Muscle layer of colon (tissue), 2 donors: Measurements from ENCODE around the gene UPF3A.

Experiments
- H3K27ac ChIP-seq: one replicate; pipeline ENCODE4 v1.7.0; 2013; ENCODE audit warnings: low read depth, mild to moderate bottlenecking, low read length, moderate library complexity
- H3K27me3 ChIP-seq, 2 donors: one replicate each; pipeline ENCODE4 v1.7.0; 2013; ENCODE audit warnings: low read length in 2 of 2, mild to moderate bottlenecking in 2 of 2; ENCODE audit not compliant: insufficient read depth in 2 of 2, control insufficient read depth in 1 of 2
- H3K36me3 ChIP-seq: one replicate; pipeline ENCODE4 v1.7.0; 2013; ENCODE audit warnings: mild to moderate bottlenecking, low read length; ENCODE audit not compliant: insufficient read depth
- H3K4me1 ChIP-seq: one replicate; pipeline ENCODE4 v1.7.0; 2013; ENCODE audit warnings: mild to moderate bottlenecking, low read length; ENCODE audit not compliant: insufficient read depth
- H3K4me3 ChIP-seq, 2 donors: one replicate each; pipeline ENCODE4 v1.7.0; 2013; ENCODE audit warnings: low read length in 2 of 2, low read depth in 1 of 2, mild to moderate bottlenecking in 1 of 2, moderate library complexity in 1 of 2
- H3K9ac ChIP-seq: one replicate; pipeline ENCODE4 v1.7.0; 2013; ENCODE audit warnings: low read length
- H3K9me3 ChIP-seq: one replicate; pipeline ENCODE4 v1.7.0; 2013; ENCODE audit warnings: mild to moderate bottlenecking, low read length
- donor health status: abdominal sarcoma.
- donor health status: Adenocarcinoma of cecum.

UPF3A gene

GRCh38 chr13:114310956-114311355 is 29.6 kb downstream of the UPF3A start:
- no peaks in the 10 kb centered on the region for H3K27me3 ChIP-seq

GRCh38 chr13:114311387-114311786 is 30.0 kb downstream of the UPF3A start:
- Histone ChIP-seq H3K27ac (no peak overlapping the region), H3K4me1 (peaks cover 26% of the 10 kb centered on the region), H3K36me3 (peaks cover 12% of the 10 kb centered on the region), H3K9me3 (no peaks in the 10 kb centered on the region), H3K4me3 (no peak overlapping the region), H3K9ac (no peak overlapping the region), H3K27me3 (no peaks in the 10 kb centered on the region)

More at GRCh38 chr13:114310956-114311355, 29.6 kb downstream of the UPF3A start:
- H3K36me3 ChIP-seq, result peaks cover 14% of the 10 kb centered on the region
- H3K27ac ChIP-seq, result no peak overlapping the region
- peaks cover 24% of the 10 kb centered on the region for H3K4me1 ChIP-seq
- H3K9ac ChIP-seq, result no peak overlapping the region
- no peaks in the 10 kb centered on the region for H3K9me3 ChIP-seq
- no peak overlapping the region for H3K4me3 ChIP-seq

- no peak overlapping the region for H3K27ac ChIP-seq
- no peak overlapping the region for H3K9ac ChIP-seq
- H3K9me3 ChIP-seq, result no peaks in the 10 kb centered on the region
- H3K4me3 ChIP-seq, result no peak overlapping the region
- H3K27me3 ChIP-seq, result no peaks in the 10 kb centered on the region
- H3K36me3 ChIP-seq, result peaks cover 7% of the 10 kb centered on the region
- H3K4me1 ChIP-seq, result peaks cover 30% of the 10 kb centered on the region
These were observed 30.5 kb downstream of the UPF3A start for GRCh38 chr13:114311908-114312307.

GRCh38 chr13:114313061-114313860 is 31.9 kb downstream of the UPF3A start:
- Histone ChIP-seq H3K27ac (peak overlapping the region; percentile 94), H3K4me3 (peak overlapping the region; percentile 84), H3K36me3 (no peaks in the 10 kb centered on the region), H3K9ac (peak overlapping the region; percentile 87), H3K4me1 (peaks cover 32% of the 10 kb centered on the region), H3K27me3 (no peaks in the 10 kb centered on the region), H3K9me3 (no peaks in the 10 kb centered on the region)

GRCh38 chr13:114314074-114314912 is 32.9 kb downstream of the UPF3A start, which contains the start of gene CHAMP1:
Gene CHAMP1, plus strand, starts transcription at chr13:114314503. Its CDS starts 9,340 bp downstream, at chr13:114323843.
- Histone ChIP-seq H3K9ac (peak within 1 kb of the TSS; percentile 87), H3K27ac (peak within 1 kb of the TSS; percentile 94), H3K4me1 (peaks cover 40% of the 10 kb centered on the region), H3K36me3 (no peaks in the 10 kb centered on the region), H3K9me3 (no peaks in the 10 kb centered on the region), H3K27me3 (no peaks in the 10 kb centered on the region), H3K4me3 (peak within 1 kb of the TSS; percentile 84)

GRCh38 chr13:114315074-114315785 is 33.8 kb downstream of the UPF3A start:
- Histone ChIP-seq H3K9ac (peak overlapping the region; percentile 80), H3K9me3 (no peaks in the 10 kb centered on the region), H3K4me1 (peaks cover 50% of the 10 kb centered on the region), H3K27me3 (no peaks in the 10 kb centered on the region), H3K4me3 (peak overlapping the region; percentile 84), H3K36me3 (no peaks in the 10 kb centered on the region), H3K27ac (peak overlapping the region; percentile 93)

- Histone ChIP-seq H3K4me1 (peaks cover 41% of the 10 kb centered on the region), H3K27ac (no peak overlapping the region)
These were observed 37.2 kb downstream of the UPF3A start for GRCh38 chr13:114318624-114319023.

GRCh38 chr13:114319441-114319913 is 38.1 kb downstream of the UPF3A start:
- Histone ChIP-seq H3K9ac (peak overlapping the region; percentile 5), H3K27me3 (no peaks in the 10 kb centered on the region), H3K27ac (no peak overlapping the region), H3K4me1 (peaks cover 38% of the 10 kb centered on the region), H3K4me3 (peak overlapping the region in 1 of 2 donors; percentile 26), H3K9me3 (no peaks in the 10 kb centered on the region), H3K36me3 (peaks cover 30% of the 10 kb centered on the region)

More at GRCh38 chr13:114318624-114319023, 37.2 kb downstream of the UPF3A start:
- Histone ChIP-seq H3K9me3 (no peaks in the 10 kb centered on the region), H3K36me3 (peaks cover 21% of the 10 kb centered on the region), H3K27me3 (no peaks in the 10 kb centered on the region), H3K4me3 (no peak overlapping the region), H3K9ac (no peak overlapping the region)

GRCh38 chr13:114320065-114320464 is 38.7 kb downstream of the UPF3A start:
- peaks cover 35% of the 10 kb centered on the region for H3K36me3 ChIP-seq
- peak overlapping the region in 1 of 2 donors; percentile 26 for H3K4me3 ChIP-seq
- H3K27ac ChIP-seq, result no peak overlapping the region
- peaks cover 36% of the 10 kb centered on the region for H3K4me1 ChIP-seq
- no peaks in the 10 kb centered on the region for H3K27me3 ChIP-seq
- H3K9ac ChIP-seq, result no peak overlapping the region
- H3K9me3 ChIP-seq, result no peaks in the 10 kb centered on the region

- Histone ChIP-seq H3K9me3 (no peaks in the 10 kb centered on the region), H3K4me3 (no peak overlapping the region), H3K4me1 (peaks cover 27% of the 10 kb centered on the region), H3K27ac (no peak overlapping the region), H3K27me3 (no peaks in the 10 kb centered on the region), H3K9ac (no peak overlapping the region), H3K36me3 (peaks cover 38% of the 10 kb centered on the region)
These were observed 39.9 kb downstream of the UPF3A start for GRCh38 chr13:114321256-114321655.

- no peak overlapping the region for H3K9ac ChIP-seq
- H3K4me3 ChIP-seq, result no peak overlapping the region
- no peak overlapping the region for H3K27ac ChIP-seq
- peaks cover 20% of the 10 kb centered on the region for H3K4me1 ChIP-seq
- H3K9me3 ChIP-seq, result no peaks in the 10 kb centered on the region
- peaks cover 41% of the 10 kb centered on the region for H3K36me3 ChIP-seq
- no peaks in the 10 kb centered on the region for H3K27me3 ChIP-seq
These were observed 41.9 kb downstream of the UPF3A start for GRCh38 chr13:114323349-114323748.
